Measurements from ENCODE around the gene RAB40C.
A peak's percentile ranks its signal among the peaks of the same experiment; 100 is the strongest.

RAB40C gene

DNA sequence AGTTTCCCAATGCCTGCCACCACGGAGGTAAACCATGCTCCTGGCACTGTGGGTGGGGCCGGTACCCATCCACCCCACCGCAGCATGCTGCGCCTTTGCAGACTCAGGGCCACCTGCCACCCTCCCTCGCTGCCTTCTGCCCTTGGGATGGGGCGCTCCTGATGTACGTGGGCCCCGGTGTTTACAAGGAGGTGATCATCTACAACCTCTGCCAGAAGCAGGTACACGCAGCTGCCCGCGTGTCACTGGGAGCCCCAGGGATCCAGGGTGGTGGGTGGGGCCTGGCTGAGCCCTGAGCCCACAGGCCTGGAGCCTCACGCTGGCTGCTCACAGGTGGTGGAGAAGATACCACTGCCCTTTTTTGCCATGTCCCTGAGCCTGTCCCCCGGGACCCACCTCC is 76.7 kb downstream of the RAB40C start:
- DNase-seq (ENCODE audit: low spot score in 2 of 2) (no peak), ATAC-seq (replicated peaks; ENCODE audit: extremely low read depth, poor library complexity, severe bottlenecking) (no peak)
- H3K27me3 Mint-ChIP-seq, result no peaks in the 10 kb centered on the region
- no peak overlapping the region for H3K4me3 Mint-ChIP-seq
- no peak overlapping the region for H3K27ac Mint-ChIP-seq (ENCODE audit: low read depth)
- peaks cover 6% of the 10 kb centered on the region for H3K4me1 Mint-ChIP-seq
- H3K9me3 Mint-ChIP-seq, result no peaks in the 10 kb centered on the region
- H3K36me3 Mint-ChIP-seq (ENCODE audit: insufficient read depth), result peaks cover 7% of the 10 kb centered on the region

DNA sequence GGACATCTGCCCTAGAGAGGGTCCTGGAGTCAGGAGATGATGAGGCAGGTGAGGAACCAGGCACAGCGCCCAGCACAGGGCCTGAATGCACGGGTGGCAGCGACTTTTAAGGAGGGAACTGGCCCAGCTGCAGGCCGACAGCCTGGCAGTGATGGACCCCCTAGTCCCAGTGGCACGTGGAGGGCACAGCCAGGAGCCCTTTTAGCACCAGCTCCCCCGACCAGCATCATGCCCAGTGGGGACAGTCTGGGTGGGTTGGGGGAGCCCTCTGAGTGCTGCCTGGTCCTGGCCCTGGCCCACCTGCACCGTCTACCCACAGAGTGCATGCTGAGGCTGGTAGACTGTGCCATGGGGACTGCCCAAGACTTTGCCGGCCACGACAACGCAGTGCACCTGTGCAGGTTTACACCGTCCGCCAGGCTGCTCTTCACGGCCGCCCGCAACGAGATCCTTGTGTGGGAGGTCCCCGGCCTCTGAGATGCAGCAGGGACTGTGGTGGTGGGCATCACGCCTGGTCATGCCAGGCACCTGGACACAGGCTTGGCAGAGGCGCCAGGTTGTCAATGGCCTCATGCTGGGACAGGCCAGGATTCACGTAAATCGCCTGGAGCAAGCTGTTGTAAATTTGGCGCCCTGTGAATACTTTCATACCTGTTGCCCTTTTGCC is 77.4 kb downstream of the RAB40C start:
- Mint-ChIP-seq H3K27ac (ENCODE audit: low read depth) (peak overlapping the region; percentile 72), H3K27me3 (no peaks in the 10 kb centered on the region), H3K36me3 (ENCODE audit: insufficient read depth) (peaks cover 7% of the 10 kb centered on the region), H3K9me3 (no peaks in the 10 kb centered on the region), H3K4me3 (peak overlapping the region; percentile 75), H3K4me1 (peaks cover 6% of the 10 kb centered on the region)
- ATAC-seq (replicated peaks; ENCODE audit: extremely low read depth, poor library complexity, severe bottlenecking) (no peak), DNase-seq (ENCODE audit: low spot score in 2 of 2) (no peak)

DNA sequence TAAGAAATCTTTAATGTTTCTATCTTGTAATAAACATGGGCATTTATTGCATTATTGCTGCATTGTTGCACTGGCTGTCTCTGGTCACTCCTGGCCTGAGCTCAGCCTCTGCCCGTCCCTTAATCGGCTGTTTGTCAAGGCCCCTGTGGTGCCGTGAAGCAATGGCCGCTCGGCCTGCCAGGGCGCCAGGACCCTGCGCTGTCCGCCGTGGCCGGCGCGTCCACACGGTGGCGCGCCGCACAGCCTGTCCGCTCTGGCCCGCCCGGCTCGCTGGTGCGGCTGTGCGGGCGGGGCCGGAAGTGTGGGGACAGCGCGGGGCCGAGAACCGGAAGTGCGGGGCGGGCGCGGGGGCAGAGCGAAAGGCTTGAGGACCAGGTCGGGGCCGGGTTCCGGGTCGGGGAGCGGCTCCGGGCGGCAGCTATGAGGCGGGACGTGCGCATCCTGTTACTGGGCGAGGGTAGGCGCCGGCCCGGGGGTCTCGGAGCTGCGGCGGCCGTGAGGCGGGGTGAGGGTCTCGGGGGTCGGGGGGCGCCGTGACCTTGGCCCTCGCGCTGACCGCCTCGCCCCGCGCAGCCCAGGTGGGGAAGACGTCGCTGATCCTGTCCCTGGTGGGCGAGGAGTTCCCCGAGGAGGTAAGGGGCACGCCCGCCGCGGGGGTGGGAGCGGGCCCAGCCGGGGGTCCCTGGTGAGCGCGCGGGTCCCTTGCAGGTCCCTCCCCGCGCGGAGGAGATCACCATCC is 78.1 kb downstream of the RAB40C start, which contains the start of gene RHOT2:
Gene RHOT2, plus strand, starts transcription at position 353 of the 739 bp plus-strand sequence. Its CDS starts 68 bp downstream, at position 421.
- Mint-ChIP-seq H3K27ac (ENCODE audit: low read depth) (peak within 1 kb of the TSS; percentile 72), H3K27me3 (no peaks in the 10 kb centered on the region), H3K36me3 (ENCODE audit: insufficient read depth) (peaks cover 6% of the 10 kb centered on the region), H3K9me3 (no peaks in the 10 kb centered on the region), H3K4me3 (peak within 1 kb of the TSS; percentile 75), H3K4me1 (peaks cover 6% of the 10 kb centered on the region)
- peak; percentile 87 to 88 for DNase-seq (ENCODE audit: low spot score in 2 of 2)
- ATAC-seq (replicated peaks; ENCODE audit: extremely low read depth, poor library complexity, severe bottlenecking), result peak; percentile 94

DNA sequence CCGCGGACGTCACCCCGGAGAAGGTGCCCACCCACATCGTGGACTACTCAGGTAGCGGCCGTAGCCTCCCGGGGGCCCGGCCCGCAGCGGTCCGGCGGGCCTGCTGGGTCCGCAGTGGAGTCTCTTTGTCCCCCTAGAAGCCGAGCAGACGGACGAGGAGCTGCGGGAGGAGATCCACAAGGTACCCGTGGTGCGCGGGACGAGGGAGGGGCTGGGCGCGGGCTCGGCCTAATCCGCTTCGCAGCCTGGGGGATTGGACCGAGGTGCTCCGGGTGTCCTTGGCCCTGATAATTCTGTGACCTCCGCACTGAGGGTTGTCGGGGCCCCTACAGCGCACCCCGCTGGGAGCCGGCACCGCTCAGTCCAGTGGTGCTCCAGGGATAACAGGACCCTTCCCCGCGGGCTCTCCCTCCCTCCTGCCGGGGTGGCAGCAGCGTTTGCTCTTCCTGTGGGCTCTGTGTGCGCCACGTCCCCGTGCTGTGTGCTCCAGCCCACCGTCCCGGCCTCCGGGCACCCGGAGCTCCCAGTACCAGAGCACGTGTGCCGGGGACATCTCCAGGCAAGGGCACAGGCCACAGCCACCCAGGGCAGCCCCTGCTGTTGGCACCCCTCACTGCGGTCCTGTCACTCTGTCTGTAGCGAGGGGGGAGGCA is 78.8 kb downstream of the RAB40C start:
- peaks cover 6% of the 10 kb centered on the region for H3K4me1 Mint-ChIP-seq
- H3K4me3 Mint-ChIP-seq, result peak overlapping the region; percentile 75
- H3K9me3 Mint-ChIP-seq, result no peaks in the 10 kb centered on the region
- ATAC-seq (replicated peaks; ENCODE audit: extremely low read depth, poor library complexity, severe bottlenecking), result peak; percentile 8
- no peak for DNase-seq (ENCODE audit: low spot score in 2 of 2)
- H3K27me3 Mint-ChIP-seq, result no peaks in the 10 kb centered on the region
- H3K27ac Mint-ChIP-seq (ENCODE audit: low read depth), result peak overlapping the region; percentile 72
- peaks cover 9% of the 10 kb centered on the region for H3K36me3 Mint-ChIP-seq (ENCODE audit: insufficient read depth)

DNA sequence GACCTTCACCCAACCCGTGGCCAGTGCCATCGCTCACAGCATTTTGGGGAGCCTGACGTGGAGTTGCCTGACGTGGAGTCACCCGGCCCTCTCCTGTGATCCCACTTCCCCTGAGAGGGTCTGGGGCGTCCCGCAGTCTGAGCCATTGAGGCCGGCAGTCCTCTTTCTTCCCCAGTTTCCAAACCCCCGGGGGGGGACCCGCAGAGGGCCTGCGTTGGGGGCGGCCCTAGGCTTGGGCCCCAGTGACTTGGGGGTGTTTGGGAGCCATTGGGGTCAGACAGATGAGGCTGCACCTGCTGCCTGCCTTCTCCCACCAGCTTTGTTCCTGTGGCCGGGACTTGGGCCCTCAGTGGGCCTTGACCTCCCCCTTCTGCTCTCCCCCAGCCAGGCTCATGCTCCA is 79.8 kb downstream of the RAB40C start:
- H3K4me1 Mint-ChIP-seq, result peaks cover 6% of the 10 kb centered on the region
- no peaks in the 10 kb centered on the region for H3K27me3 Mint-ChIP-seq
- no peak for ATAC-seq (replicated peaks; ENCODE audit: extremely low read depth, poor library complexity, severe bottlenecking)
- H3K9me3 Mint-ChIP-seq, result no peaks in the 10 kb centered on the region
- no peak overlapping the region for H3K27ac Mint-ChIP-seq (ENCODE audit: low read depth)
- peak overlapping the region; percentile 75 for H3K4me3 Mint-ChIP-seq
- H3K36me3 Mint-ChIP-seq (ENCODE audit: insufficient read depth), result peaks cover 9% of the 10 kb centered on the region
- no peak for DNase-seq (ENCODE audit: low spot score in 2 of 2)

DNA sequence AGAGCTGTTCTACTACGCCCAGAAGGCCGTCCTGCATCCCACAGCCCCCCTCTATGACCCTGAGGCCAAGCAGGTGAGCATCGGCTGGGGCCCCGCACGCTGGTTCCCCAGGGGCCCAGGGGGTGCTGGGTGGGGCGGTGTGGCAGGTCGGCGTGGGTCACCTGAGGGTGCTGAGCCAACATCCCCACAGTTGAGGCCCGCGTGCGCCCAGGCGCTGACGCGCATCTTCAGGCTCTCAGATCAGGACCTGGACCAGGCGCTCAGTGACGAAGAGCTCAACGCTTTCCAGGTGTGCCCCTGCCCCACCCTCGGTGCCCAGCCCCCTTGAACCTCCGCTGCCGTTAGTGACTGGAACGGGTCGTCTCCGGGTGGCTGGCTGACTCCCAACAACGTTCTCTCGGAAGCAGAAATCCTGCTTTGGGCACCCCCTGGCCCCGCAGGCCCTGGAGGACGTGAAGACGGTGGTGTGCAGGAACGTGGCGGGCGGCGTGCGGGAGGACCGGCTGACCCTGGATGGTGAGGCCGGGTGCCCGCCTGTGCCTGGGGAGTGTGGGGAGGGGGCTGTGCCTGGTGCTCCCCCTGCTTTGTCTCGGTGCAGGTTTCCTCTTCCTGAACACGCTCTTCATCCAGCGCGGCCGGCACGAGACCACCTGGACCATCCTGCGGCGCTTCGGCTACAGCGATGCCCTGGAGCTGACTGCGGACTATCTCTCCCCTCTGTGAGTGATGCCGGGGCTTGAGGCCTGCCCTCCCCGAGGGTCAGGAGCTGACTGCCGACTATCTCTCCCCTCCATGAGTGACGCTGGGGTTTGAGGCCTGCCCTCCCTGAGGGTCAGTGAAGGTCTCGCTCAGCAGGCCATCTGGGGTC is 80.9 kb downstream of the RAB40C start:
- Mint-ChIP-seq H3K36me3 (ENCODE audit: insufficient read depth) (peaks cover 11% of the 10 kb centered on the region), H3K4me3 (no peak overlapping the region), H3K27me3 (no peaks in the 10 kb centered on the region), H3K9me3 (no peaks in the 10 kb centered on the region), H3K27ac (ENCODE audit: low read depth) (no peak overlapping the region), H3K4me1 (peaks cover 6% of the 10 kb centered on the region)
- ATAC-seq (replicated peaks; ENCODE audit: extremely low read depth, poor library complexity, severe bottlenecking) (no peak), DNase-seq (ENCODE audit: low spot score in 2 of 2) (no peak)

DNA sequence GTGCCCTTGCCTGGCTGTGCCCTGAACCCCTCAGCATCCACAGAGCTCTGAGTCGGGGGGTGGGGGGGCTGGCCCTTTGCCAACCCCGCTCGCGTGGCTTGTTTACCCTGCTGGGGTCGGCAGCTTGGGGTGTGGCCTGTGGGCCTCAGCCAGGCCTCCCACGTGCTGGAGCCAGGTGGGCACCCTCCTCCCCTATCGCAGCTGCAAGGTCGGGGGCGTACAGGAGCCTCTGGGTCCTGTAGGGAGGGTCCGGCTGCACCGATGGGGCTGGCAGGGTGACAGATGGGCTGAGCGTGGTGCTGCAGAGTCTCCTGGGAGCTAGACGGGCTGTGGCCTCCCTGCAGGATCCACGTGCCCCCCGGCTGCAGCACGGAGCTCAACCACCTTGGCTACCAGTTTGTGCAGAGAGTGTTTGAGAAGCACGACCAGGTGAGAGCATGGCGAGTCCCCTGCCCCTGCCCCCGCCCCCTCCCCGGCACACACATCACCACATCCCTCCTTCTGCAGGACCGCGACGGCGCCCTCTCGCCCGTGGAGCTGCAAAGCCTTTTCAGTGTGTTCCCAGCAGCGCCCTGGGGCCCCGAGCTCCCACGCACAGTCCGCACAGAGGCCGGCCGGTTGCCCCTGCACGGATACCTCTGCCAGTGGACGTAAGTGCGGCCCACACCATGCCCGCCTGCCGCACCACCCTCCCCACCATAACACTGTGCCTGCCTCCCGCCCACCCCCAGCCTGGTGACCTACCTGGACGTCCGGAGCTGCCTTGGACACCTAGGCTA is 81.7 kb downstream of the RAB40C start:
- no peak overlapping the region for H3K27ac Mint-ChIP-seq (ENCODE audit: low read depth)
- no peaks in the 10 kb centered on the region for H3K9me3 Mint-ChIP-seq
- DNase-seq (ENCODE audit: low spot score in 2 of 2) (no peak), ATAC-seq (replicated peaks; ENCODE audit: extremely low read depth, poor library complexity, severe bottlenecking) (no peak)
- H3K4me1 Mint-ChIP-seq, result peaks cover 6% of the 10 kb centered on the region
- no peak overlapping the region for H3K4me3 Mint-ChIP-seq
- peaks cover 11% of the 10 kb centered on the region for H3K36me3 Mint-ChIP-seq (ENCODE audit: insufficient read depth)
- no peaks in the 10 kb centered on the region for H3K27me3 Mint-ChIP-seq

DNA sequence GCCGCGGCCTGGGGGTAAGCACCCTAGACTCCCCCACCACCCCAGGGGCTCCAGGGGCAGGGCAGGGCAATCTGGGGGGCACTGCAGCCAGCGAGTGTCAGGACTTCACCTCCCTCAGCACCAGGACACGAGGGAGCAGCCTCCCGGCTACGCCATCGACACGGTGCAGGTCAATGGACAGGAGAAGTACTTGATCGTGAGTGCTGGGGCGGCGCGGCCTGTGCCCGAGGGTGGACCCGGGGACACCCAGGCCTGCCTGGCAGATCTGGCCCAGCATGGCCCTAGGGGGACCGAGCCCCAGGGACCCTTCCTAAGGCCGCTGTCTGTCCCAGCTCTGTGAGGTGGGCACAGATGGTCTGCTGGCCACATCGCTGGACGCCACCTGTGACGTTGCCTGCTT is 82.5 kb downstream of the RAB40C start:
- no peak for ATAC-seq (replicated peaks; ENCODE audit: extremely low read depth, poor library complexity, severe bottlenecking)

DNA sequence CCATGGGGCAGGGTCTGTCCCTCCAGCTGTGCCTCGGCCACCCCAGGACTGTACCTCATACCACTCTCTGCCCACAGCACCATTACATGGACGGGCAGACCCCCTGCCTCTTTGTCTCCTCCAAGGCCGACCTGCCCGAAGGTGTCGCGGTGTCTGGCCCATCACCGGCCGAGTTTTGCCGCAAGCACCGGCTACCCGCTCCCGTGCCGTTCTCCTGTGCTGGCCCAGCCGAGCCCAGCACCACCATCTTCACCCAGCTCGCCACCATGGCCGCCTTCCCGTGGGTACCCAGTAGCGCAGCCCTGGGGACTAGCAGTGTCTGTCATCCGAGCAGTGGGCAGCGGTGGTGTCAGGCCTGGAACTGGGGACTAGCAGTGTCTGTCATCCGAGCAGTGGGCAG is 83.0 kb downstream of the RAB40C start:
- H3K9me3 Mint-ChIP-seq, result no peaks in the 10 kb centered on the region
- no peaks in the 10 kb centered on the region for H3K27me3 Mint-ChIP-seq
- H3K4me1 Mint-ChIP-seq, result peaks cover 6% of the 10 kb centered on the region
- H3K36me3 Mint-ChIP-seq (ENCODE audit: insufficient read depth), result peaks cover 11% of the 10 kb centered on the region
- no peak overlapping the region for H3K4me3 Mint-ChIP-seq
- H3K27ac Mint-ChIP-seq (ENCODE audit: low read depth), result no peak overlapping the region
- ATAC-seq (replicated peaks; ENCODE audit: extremely low read depth, poor library complexity, severe bottlenecking) (no peak), DNase-seq (ENCODE audit: low spot score in 2 of 2) (no peak)

More for the DNA sequence above, 82.5 kb downstream of the RAB40C start:
- H3K4me1 Mint-ChIP-seq, result peaks cover 6% of the 10 kb centered on the region
- no peak overlapping the region for H3K27ac Mint-ChIP-seq (ENCODE audit: low read depth)
- H3K9me3 Mint-ChIP-seq, result no peaks in the 10 kb centered on the region
- H3K36me3 Mint-ChIP-seq (ENCODE audit: insufficient read depth), result peaks cover 11% of the 10 kb centered on the region
- no peak for DNase-seq (ENCODE audit: low spot score in 2 of 2)
- no peak overlapping the region for H3K4me3 Mint-ChIP-seq
- H3K27me3 Mint-ChIP-seq, result no peaks in the 10 kb centered on the region

DNA sequence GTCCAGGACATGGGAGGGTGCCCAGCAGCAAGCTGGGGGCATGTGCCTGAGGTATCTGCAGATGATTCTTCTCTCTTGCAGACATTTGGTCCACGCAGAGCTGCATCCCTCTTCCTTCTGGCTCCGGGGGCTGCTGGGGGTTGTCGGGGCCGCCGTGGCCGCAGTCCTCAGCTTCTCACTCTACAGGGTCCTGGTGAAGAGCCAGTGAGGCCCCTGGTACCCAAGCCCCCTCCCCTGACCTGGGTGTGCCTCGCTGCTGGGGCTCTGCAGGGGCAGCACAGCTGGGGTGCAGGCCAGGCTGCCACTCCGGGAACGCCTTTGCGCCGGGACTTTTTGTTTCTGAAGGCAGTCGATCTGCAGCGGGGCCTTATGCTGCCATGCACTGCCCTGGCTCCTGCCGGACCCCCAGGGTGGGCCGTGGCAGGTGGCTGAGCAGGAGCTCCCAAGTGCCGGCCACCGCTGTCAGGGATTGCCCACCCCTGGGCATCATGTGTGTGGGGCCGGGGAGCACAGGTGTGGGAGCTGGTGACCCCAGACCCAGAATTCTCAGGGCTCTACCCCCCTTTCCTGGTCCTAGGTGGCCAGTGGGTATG is 83.6 kb downstream of the RAB40C start:
- Mint-ChIP-seq H3K27ac (ENCODE audit: low read depth) (no peak overlapping the region), H3K4me3 (no peak overlapping the region), H3K9me3 (no peaks in the 10 kb centered on the region), H3K27me3 (no peaks in the 10 kb centered on the region), H3K36me3 (ENCODE audit: insufficient read depth) (peaks cover 11% of the 10 kb centered on the region), H3K4me1 (peaks cover 6% of the 10 kb centered on the region)
- DNase-seq (ENCODE audit: low spot score in 2 of 2), result no peak
- no peak for ATAC-seq (replicated peaks; ENCODE audit: extremely low read depth, poor library complexity, severe bottlenecking)

DNA sequence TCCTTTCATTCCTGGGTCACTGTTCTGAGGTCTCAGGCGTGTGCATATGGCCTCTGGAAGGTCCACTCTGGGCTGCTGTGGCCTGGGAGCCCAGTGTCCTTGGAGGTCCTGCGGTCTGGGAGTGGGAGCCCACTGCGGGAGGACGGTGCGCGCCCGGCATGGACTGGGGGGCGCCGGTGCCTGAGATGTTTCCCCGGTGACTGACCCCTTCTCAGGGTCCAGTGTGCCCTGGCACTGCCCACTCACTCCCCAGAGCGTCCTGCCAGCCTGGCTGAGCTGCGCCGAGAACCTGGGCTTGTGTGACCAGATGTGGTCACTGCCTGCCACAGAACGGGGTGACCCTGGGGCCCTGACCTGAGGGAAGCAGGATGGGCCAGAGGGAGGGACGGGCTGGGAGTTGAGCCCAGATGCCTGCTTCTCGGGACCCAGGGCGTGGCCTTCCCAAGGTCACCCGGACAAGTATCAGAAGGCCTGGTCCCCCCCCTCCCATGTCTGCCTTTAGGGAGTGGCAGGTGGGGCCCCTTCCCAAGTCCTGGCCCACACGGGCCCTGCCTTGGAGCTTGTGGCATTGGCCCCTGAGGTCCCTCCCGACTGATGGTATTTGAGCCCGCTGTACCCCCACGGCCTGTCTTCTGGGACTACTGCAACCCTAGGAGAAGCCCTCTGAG is 84.5 kb downstream of the RAB40C start:
- Mint-ChIP-seq H3K27me3 (no peaks in the 10 kb centered on the region), H3K4me3 (peak overlapping the region; percentile 50), H3K9me3 (no peaks in the 10 kb centered on the region), H3K4me1 (peaks cover 6% of the 10 kb centered on the region), H3K27ac (ENCODE audit: low read depth) (no peak overlapping the region), H3K36me3 (ENCODE audit: insufficient read depth) (peaks cover 14% of the 10 kb centered on the region)
- no peak for DNase-seq (ENCODE audit: low spot score in 2 of 2)
- no peak for ATAC-seq (replicated peaks; ENCODE audit: extremely low read depth, poor library complexity, severe bottlenecking)
